HG03575 (cell line): Measurements from ENCODE around the gene RERG.

ENCODE experiments used
- ATAC-seq: cut with Tn5 transposase; IDR thresholded peaks from one replicate; pipeline ENCODE4 v1.9.1; 2021; ENCODE audit not compliant: unreplicated experiment, insufficient number of reproducible peaks, low FRiP score; ENCODE audit errors: extremely low read depth

The RERG gene

DNA sequence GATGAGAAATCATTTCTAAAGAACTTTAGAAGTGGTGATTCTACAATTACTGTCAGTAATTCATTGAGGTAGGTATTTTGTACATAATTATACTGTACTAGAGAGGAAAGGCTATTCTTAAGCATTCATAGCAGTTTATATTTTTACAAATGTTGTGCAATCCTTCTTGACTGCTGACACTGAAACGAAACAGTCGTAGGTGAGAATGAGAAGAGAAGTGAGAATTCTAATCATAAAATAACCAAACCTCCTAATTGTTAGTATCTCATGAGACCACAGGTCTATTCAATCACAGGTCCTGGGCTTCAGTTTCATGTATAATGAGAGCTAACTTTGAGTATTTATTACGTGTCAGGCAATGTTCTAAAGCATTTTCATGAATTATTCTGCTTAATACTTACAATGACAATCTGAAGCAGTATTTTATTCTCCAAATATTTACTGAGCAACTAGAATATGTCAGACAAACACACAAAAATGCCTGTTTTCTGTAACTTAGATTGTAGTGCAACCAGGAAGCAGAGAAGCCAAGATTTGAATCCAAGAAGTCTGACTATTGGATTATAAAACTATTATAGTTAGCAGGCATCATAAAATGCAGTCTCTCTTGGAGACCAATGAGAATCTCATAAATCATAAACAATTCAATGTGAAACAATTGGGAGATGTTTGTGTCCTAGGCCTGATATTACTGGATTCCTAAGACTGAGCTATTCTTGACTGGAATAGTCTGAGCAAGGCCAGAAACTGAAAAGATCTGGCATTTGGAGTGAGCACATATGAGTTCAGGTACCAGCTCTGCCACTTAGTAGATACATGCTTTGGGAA lies 24.3 kb downstream of the RERG start:
- no peak for ATAC-seq

DNA sequence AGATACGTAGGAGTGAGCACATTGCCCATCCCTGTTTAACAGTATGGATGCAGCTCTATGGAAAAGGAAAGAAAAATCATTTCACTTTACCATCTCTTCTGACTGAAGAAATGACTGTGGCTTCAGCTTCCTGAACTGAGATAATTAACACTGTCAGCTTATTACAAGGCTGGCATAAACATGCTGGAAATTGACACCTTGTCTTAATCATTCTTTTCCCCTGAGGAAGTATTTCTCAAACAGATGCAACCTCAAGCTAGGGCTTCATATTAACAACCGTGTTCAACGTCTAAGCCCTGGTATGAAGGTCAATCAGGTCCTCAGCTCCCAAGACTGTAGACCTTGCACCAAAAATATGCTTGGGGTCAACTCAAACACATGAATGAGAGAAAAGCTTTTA lies 25.0 kb downstream of the RERG start:
- ATAC-seq, result no peak

DNA sequence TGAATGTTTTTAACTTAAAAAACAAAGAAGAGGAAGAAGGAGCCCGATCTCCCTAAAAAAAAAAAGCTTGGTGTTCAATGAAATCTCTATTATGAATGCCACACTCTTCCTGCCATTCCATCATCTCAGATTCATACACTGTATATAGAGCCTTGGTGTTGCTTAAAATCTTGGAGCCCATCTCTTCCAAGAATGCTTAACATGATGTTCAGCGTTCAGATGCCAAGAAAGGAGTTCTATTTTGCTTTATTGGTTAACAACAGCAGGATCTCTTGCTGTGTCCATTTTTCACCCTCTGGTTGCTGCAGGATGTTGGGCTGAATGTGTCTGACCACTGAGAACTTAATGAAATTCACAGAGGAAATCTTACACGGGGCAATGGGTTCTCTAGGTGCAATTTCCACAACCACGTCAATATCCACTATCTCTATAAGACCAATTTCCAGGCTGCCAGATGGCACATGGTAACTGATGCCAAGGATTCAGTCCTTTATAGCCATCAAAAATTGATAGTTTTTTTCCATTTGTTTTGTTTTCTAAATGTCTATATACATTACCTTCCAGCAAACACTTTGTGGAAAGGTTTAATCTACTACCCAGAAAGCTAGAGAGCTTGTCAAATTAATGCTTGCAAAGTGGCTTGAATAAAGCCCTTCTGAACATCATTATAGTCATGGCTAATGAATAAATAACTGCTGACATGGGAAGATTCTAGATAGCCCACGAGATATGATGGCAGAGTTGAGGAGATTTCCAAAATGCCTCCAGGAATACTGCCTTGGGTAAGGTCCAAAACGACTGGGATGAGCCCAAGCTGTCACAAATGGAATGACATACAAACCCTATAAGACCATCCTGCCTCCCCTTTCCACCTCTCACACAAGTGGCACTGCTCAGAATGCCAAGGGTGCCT lies 26.5 kb downstream of the RERG start:
- no peak for ATAC-seq

DNA sequence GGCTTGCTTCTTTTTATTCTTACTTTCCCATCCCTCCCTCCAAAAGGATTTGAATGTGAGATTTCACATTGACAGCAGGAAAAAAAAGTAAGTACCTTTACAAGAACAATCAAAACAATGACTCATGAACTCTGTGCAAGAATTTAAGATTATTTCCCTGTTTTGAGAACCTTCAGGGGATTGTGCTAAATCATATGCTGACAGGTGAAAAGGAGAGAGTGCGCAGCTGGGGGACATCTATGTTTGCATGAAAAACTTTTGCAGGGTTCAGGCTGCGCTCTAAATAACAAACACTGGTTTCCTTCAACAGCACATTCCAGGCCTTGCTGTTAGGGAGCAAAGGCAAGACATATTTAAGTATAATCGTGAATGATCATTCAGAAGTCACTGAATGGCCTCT lies 27.3 kb downstream of the RERG start:
- no peak for ATAC-seq

DNA sequence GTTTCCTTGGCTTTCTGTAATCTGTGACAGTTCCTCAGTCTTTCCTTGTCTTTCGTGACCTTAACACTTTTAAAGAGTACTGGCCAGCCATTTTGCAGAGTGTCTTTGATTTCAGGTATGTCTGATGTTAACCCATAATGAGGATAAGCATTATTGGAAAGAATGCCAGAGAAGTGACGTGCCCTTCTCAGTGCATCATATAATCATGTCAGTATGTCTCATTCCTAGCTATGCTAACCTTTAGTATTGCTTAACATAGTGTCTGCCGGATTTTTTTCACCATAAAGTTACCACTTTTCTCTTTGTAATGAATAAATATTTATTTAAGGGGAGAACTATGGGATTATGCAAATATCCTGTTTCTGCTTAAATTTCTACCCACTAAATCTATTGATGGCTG lies 28.5 kb downstream of the RERG start:
- no peak for ATAC-seq

DNA sequence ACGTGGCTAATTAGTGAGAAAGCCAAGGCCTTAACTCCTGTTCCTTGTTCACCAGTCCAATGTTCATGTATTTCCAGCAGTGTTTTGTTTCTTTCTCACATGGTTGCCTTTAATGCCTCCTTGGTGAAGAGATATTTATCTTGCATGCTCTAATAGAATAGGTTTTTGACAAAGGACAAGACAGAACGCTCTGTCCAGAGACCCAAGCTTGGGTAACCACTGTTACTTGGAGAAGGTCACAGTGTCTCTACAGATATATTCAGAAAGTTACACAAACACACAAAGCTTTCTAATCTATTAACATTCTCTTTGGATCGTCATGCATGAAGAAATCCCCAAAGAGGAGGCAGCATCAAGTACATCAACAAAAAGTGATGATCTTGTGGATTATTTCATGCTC lies 33.1 kb downstream of the RERG start:
- no peak for ATAC-seq

DNA sequence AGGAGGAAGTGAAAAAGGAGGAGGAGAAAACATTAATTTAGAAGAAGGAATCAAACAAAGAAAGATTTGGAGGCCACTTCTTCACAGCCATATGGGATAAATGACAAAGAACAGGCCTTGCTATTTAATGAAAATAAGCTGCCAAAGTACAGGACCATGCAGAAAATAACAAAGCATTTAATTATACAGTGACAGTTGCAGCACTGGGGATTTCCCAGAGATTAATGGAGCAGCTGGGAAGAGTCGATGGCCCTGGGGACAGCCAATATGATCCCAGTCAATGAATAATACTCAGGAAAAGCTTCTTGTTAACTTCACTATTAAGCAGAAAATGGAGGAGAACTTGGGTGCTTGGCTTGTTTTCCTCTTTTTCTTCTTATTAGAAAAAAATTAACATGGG lies 34.6 kb downstream of the RERG start:
- no peak for ATAC-seq

DNA sequence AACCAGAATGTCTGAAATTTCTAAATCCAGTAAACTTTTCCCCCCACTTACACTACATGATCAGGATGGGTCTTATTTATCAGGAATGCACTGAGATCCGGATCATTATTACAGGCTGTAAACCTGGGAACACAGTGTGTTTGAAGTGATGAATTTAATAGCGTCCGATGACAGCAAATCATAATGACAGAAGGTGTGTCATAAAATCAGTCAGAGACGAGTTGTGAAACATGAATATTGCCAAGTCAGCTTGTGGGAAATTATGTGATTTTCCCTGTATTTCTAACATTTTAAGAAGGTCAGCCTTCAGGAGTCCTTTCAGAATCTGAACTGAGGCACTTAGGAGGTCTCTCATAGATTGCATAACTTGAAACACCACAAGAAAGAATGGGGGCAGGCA lies 36.7 kb downstream of the RERG start:
- no peak for ATAC-seq

DNA sequence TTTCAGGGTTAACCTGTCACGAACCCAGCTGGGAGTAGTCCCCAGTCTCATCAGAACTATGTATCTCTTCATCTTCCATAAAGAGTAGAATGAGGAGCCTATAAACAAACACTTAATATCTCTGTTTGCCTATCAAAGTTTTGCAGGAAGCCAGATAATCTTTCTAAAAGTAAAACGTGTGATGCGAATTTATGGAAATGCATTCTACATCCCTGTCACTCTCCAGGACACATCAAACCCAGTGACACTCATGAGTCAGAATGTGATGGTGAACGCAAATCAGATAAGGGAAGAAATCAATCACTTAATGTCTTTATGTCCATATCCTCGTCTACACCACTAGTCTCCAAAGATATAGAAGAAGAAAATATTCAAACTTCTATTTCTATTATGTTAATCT lies 37.4 kb downstream of the RERG start:
- ATAC-seq, result no peak

DNA sequence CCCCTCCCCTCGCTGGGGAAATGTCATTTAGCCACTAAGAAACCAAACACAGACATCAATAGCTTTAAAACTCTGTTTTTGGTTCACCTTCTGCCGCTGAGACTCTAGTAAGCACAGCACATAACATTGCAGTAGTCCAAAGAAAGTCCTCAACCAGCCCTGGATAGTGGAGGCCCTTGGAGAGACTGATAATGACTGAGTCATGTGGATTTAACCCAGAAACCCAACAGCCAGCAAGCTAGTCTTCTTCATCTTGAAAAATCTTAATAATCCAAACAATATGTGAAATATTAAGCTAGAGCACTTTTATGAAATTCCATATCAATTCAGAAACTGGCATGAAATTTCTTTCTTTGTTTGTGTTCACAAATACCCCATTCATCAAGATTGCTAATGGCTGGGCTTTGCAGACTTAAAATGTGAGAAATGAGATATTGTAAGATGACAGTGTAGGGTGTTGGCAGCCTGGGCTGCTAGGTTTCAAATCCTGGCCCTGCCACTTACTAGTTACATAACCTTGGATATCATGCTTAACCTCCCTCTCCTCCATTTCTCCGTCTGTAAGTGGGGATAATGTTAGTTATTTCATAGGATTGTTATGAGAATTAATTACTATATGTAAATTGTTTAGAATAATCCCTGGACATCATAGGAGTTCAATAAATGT lies 40.1 kb downstream of the RERG start:
- ATAC-seq, result no peak

DNA sequence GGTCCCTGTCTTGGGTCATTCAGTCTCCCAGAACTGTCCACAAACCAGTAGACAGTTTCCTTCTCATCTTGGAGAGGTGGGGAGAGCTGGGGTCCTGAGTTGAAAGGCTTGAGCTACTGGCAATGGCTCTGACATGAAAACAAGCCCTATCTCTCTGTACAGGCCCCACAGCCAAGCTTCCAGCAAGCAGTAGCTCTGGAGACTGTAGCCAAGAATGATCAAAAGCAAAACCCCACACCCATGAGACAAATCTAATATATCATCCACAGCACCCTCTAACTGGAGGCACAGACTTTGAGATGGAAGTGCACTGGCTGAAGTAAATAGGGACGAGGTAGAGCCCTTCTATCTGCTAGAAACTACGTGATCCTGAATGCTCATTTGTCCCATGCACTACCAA lies 40.9 kb downstream of the RERG start:
- no peak for ATAC-seq

DNA sequence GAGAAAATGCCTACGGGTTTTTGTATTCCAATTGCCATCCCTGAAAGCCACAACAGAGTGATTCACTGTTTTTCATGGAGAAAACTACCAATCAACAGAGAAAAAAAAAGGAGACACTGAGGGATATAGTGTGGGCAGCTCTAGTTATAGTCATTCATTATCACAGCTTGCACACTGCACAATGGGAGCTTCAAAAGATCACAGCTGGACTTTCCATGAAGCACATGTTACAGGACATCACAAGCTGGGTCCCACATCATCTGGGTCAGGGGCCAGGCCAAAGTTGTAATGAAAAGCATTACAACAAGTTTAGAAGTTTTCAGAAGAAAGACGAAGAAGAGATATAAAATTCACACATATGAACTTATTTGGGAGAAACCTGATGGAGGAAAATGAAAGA lies 41.5 kb downstream of the RERG start:
- no peak for ATAC-seq

DNA sequence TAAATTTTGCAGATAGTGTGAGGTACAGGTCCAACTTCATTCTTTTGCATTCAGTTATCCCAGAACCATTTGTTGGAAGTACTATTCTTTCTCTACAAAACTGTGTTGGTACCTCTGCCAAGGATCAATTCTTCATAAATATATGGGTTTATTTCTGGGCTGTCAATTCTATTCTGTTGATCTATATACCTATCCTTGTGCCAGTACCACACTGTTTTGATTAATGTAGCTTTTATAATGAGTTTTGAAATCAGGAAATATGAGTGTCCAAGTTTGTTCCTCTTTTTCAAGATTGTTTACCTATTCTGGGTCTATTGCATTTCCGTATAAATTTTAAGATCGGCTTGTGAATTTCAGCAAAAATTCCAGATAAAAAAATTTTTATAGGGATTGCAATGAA lies 48.1 kb downstream of the RERG start:
- no peak for ATAC-seq

DNA sequence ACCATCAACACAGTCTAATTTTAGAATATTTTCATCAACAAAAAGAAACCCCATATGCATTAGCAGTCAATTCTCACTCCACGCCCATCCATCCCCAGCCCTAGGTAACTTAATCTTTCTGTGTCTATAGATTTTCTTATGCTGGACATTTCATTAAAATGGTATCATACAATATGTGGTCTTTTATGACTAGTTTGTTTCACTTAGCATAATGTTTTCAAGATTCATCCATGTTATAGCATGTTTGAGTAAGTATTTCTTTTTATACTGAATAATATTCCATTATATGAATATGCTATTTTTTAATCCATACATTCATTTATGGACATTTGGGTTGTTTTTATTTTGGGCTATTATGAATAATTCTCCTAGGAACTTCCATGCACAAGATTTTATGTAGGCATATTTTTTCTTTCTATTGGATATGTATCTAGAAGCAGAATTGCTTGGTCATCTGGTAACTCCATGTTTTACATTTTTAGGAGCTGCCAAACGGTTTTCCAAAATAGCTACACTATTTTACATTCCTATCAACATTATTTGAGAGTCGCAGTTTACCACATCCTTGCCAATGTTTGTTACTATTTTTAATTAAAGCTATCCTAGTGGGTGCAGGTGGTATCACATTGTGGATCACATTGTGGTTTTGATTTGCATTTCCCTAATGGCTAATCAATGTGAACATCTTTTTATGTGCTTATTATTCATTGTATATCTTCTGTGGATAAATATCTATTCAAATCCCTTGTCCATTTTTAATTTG lies 49.0 kb downstream of the RERG start:
- ATAC-seq, result no peak

DNA sequence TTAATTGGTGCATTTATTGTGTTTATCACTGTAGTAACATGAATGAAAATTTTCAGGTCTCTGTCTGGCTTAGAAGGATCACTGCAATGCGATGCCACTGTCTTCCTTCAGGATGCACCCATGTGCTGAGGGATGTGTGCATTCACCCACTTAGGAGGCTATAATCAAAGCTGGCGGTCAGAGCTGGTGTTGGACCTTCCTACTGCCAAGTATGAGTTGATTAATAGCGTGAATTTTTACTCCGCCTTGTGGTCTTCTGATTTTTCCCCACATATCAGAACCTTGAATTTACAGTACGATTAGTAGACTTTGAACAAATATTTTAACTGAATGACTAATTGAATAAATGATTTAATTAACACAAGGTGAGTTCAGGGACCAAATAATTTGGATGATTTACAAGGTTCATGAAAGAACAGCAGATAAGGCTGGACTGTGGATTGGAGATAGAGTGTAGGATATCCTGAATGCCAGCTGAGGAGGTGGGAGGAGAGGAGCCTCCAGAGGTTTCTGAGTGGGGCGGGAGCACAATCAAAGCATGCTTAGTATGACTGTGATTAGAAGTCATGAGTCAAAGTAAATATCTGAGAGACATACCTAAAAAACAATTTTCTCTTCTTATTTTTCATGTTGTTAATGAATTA lies 50.1 kb downstream of the RERG start:
- no peak for ATAC-seq

DNA sequence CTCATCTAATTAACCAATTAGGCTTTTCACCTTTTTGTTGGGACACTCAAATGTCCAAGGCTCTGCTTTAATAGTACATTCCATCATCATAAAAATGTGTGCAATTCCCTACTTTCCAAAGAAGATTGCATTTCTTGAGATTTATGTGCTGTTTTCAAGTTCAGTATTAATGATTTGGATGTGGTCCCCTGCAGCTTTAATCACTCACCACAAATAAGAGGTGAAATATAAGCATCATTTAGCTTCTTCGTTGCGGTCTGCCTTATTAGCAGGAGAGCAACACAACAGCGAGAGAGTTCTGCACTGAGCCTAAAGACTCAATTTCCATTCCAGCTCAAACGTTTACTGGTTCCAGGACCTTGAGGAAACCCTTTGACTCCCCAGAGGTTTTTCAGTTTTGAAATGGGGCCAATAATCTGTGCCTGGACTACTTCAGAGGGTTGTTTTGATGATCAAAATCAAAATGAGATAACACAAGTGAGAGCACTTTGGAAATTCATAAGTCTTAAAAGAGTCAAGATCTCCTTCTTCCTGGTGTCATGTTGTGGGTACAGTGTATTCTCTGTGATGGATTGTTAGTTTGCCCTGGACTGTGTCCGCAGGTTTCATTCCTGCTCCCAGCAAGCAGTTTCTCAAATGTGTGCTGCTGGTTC lies 53.1 kb downstream of the RERG start:
- no peak for ATAC-seq

DNA sequence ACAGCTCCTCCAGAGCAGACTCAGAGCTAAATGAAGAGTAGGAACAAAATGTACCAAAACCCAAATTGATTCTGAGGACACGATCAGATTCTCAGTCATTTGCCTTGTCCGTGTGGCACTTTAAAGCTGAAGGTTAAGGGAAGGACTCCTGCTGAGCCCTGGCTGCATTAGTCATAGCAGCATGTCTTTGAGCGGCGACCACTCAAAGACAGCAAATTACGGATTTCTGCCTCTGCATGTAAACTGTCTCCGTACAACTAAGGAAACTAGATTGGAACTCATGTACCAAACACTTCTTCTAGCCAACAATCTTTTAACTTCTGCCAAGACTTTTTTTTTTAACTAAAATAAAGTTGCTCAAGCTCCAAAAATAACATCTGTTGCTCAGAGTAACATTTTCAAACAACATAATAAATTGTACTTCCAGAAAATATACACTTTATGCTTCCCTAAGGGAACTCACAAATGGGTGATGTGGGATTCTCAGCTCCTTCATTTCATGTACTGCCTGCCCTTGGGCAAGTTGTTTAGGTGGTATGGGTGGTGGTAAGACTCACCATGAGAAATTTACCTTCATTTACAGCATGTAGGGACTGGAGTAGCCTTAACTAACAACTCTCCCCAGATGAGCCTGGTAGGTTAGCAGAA lies 56.1 kb downstream of the RERG start:
- no peak for ATAC-seq
